Amygdala (tissue), 56 donors: ENCODE measurements around the gene ALAS1.
A peak's percentile ranks its signal among the peaks of the same experiment; 100 is the strongest.
"Not testable (repeated sequence)": the region's sequence is repeated elsewhere in the genome, so short reads cannot be mapped to it uniquely, and the experiment has no call there.

Experiments
- DNase-seq, 56 donors: peaks; one replicate each; lab custom pipeline; 2025; lab: John Stamatoyannopoulos, UW

Gene ALAS1

GRCh38 chr3:52197842-52198625 lies at the start of gene ALAS1:
ALAS1 (plus strand) TSS chr3:52198160; CDS start chr3:52199242, 1,082 bp downstream.
- DNase-seq: peak in 55 of 56 donors; percentile 29 to 93 (median 79)

GRCh38 chr3:52149021-52149420 lies 48.9 kb upstream of the ALAS1 start:
- no peak for DNase-seq

- no peak for DNase-seq
Observed at GRCh38 chr3:52149726-52150125, 48.2 kb upstream of the ALAS1 start.

- no peak for DNase-seq
Observed at GRCh38 chr3:52150357-52150756, 47.6 kb upstream of the ALAS1 start.

GRCh38 chr3:52150860-52151259 lies 47.1 kb upstream of the ALAS1 start:
- no peak for DNase-seq

GRCh38 chr3:52151991-52152390 lies 46.0 kb upstream of the ALAS1 start:
- DNase-seq: not testable (repeated sequence)

- DNase-seq: no peak
Observed at GRCh38 chr3:52153389-52154096, 44.4 kb upstream of the ALAS1 start.

- peak; percentile 70 to 97 (median 92) for DNase-seq
Observed at GRCh38 chr3:52154135-52155094, 43.5 kb upstream of the ALAS1 start, which contains the start of gene POC1A. POC1A (minus strand) TSS chr3:52154423; CDS start chr3:52154372, 51 bp downstream.

GRCh38 chr3:52155912-52156311 lies 42.0 kb upstream of the ALAS1 start:
- DNase-seq: no peak

- DNase-seq: no peak
Observed at GRCh38 chr3:52159503-52159902, 38.5 kb upstream of the ALAS1 start.

GRCh38 chr3:52162250-52162872 lies 35.6 kb upstream of the ALAS1 start:
- DNase-seq: no peak

GRCh38 chr3:52167240-52167639 lies 30.7 kb upstream of the ALAS1 start:
- DNase-seq: no peak

- not testable (repeated sequence) for DNase-seq
Observed at GRCh38 chr3:52170217-52170616, 27.7 kb upstream of the ALAS1 start.

- DNase-seq: no peak
Observed at GRCh38 chr3:52171514-52172261, 26.3 kb upstream of the ALAS1 start.

- peak in 33 of 56 donors; percentile 2 to 73 (median 24) for DNase-seq
Observed at GRCh38 chr3:52172262-52172757, 25.6 kb upstream of the ALAS1 start.

- DNase-seq: no peak
Observed at GRCh38 chr3:52173101-52173500, 24.9 kb upstream of the ALAS1 start.

GRCh38 chr3:52174896-52175295 lies 23.1 kb upstream of the ALAS1 start:
- no peak for DNase-seq

GRCh38 chr3:52175416-52176179 lies 22.4 kb upstream of the ALAS1 start:
- no peak for DNase-seq
